Chondrocyte (in vitro differentiated cells): Measurements from ENCODE around the gene PMIS2. TPM values are rescaled to one million over a fixed set of nuclear protein-coding genes. Genes with fewer than 3 reads are reported as not detected.

Experiments used
- DNase-seq: peaks from one replicate; pipeline ENCODE4 v3.0.0; 2021; ENCODE audit warnings: mixed read lengths, low spot score
- H3K27ac Mint-ChIP-seq: one replicate; pipeline ENCODE4 v1.8.0; 2021; ENCODE audit warnings: mild to moderate bottlenecking, moderate library complexity, mixed read lengths; ENCODE audit not compliant: unreplicated experiment
- H3K27me3 Mint-ChIP-seq: 2 replicates; pipeline ENCODE4 v1.8.0; 2021; ENCODE audit warnings: low read depth, mixed read lengths
- H3K36me3 Mint-ChIP-seq: 2 replicates; pipeline ENCODE4 v1.8.0; 2021; ENCODE audit warnings: low read depth, mixed read lengths
- H3K4me1 Mint-ChIP-seq: 2 replicates; pipeline ENCODE4 v1.8.0; 2021; ENCODE audit warnings: low read depth, mild to moderate bottlenecking, mixed read lengths
- H3K4me3 Mint-ChIP-seq: one replicate; pipeline ENCODE4 v1.8.0; 2021; ENCODE audit warnings: mild to moderate bottlenecking, moderate library complexity, mixed read lengths; ENCODE audit not compliant: unreplicated experiment
- H3K9me3 Mint-ChIP-seq: 2 replicates; pipeline ENCODE4 v1.8.0; 2021; ENCODE audit warnings: low read depth, mixed read lengths
- CTCF ChIP-seq: fragments of 200-600 bp; sonication (generic); IDR thresholded peaks from 2 replicates; pipeline ENCODE4 v1.5.0; 2021; ENCODE audit warnings: antibody characterized with exemption, mild to moderate bottlenecking, moderate library complexity
- total RNA-seq: library from RNA; stranded (reverse); gene quantifications from 3 replicates; pipeline ENCODE4 v1.2.1, GENCODE V29; 2021

PMIS2 gene
- total RNA-seq, 1 donor from 2014 or later: not detected

- no peak overlapping the region for H3K4me3 Mint-ChIP-seq
- peaks cover 8% of the 10 kb centered on the region for H3K4me1 Mint-ChIP-seq
- H3K27me3 Mint-ChIP-seq: no peaks in the 10 kb centered on the region
These were observed 29.1 kb downstream of the PMIS2 start for GRCh38 chr19:35615036-35615435.

GRCh38 chr19:35618857-35619256 is 32.9 kb downstream of the PMIS2 start:
- TF ChIP-seq CTCF: peak; percentile 9
- no peaks in the 10 kb centered on the region for H3K4me1 Mint-ChIP-seq

More at GRCh38 chr19:35615036-35615435, 29.1 kb downstream of the PMIS2 start:
- Mint-ChIP-seq H3K36me3 (peaks cover 3% of the 10 kb centered on the region), H3K27ac (no peak overlapping the region), H3K9me3 (no peaks in the 10 kb centered on the region)
- TF ChIP-seq CTCF: no peak
- no peak for DNase-seq

GRCh38 chr19:35619290-35619923 is 33.4 kb downstream of the PMIS2 start:
- Mint-ChIP-seq H3K4me1 (no peaks in the 10 kb centered on the region), H3K27me3 (no peaks in the 10 kb centered on the region)

More at GRCh38 chr19:35618857-35619256, 32.9 kb downstream of the PMIS2 start:
- Mint-ChIP-seq H3K27ac (no peak overlapping the region), H3K27me3 (no peaks in the 10 kb centered on the region), H3K9me3 (no peaks in the 10 kb centered on the region), H3K4me3 (no peak overlapping the region), H3K36me3 (peaks cover 3% of the 10 kb centered on the region)
- DNase-seq: no peak

GRCh38 chr19:35620001-35620400 is 34.0 kb downstream of the PMIS2 start:
- Mint-ChIP-seq H3K4me3 (no peak overlapping the region), H3K9me3 (no peaks in the 10 kb centered on the region), H3K27ac (no peak overlapping the region), H3K4me1 (no peaks in the 10 kb centered on the region), H3K36me3 (peaks cover 3% of the 10 kb centered on the region), H3K27me3 (no peaks in the 10 kb centered on the region)
- no peak for TF ChIP-seq CTCF
- DNase-seq: no peak

More at GRCh38 chr19:35619290-35619923, 33.4 kb downstream of the PMIS2 start:
- TF ChIP-seq CTCF: no peak
- Mint-ChIP-seq H3K9me3 (no peaks in the 10 kb centered on the region), H3K4me3 (no peak overlapping the region), H3K36me3 (peaks cover 3% of the 10 kb centered on the region), H3K27ac (no peak overlapping the region)
- no peak for DNase-seq

- H3K4me3 Mint-ChIP-seq: no peak overlapping the region
- DNase-seq: no peak
- no peak overlapping the region for H3K27ac Mint-ChIP-seq
- no peaks in the 10 kb centered on the region for H3K4me1 Mint-ChIP-seq
- H3K36me3 Mint-ChIP-seq: no peaks in the 10 kb centered on the region
- no peaks in the 10 kb centered on the region for H3K27me3 Mint-ChIP-seq
- H3K9me3 Mint-ChIP-seq: no peaks in the 10 kb centered on the region
- no peak for TF ChIP-seq CTCF
These were observed 35.7 kb downstream of the PMIS2 start for GRCh38 chr19:35621708-35622107.
